H9 (cell line): ENCODE results near the gene BPIFB1. TPM values are rescaled to one million over a fixed set of nuclear protein-coding genes. Genes with fewer than 3 reads are reported as not detected.

Experiments
- DNase-seq: peaks from one replicate; pipeline ENCODE4 v3.0.0-alpha.2; 2017
- H2AFZ ChIP-seq: one replicate; pipeline ENCODE4 v1.6.1; 2013; ENCODE audit warnings: mild to moderate bottlenecking, low read length, control low read depth, moderate library complexity
- H2AK5ac ChIP-seq: 2 replicates; pipeline ENCODE4 v1.6.1; 2013; ENCODE audit warnings: low read length, control low read depth, mixed read lengths; ENCODE audit not compliant: insufficient read length
- H2BK120ac ChIP-seq: one replicate; pipeline ENCODE4 v1.6.1; 2013; ENCODE audit warnings: low read depth, mild to moderate bottlenecking, low read length, control low read depth, inconsistent platforms; ENCODE audit not compliant: poor library complexity, severe bottlenecking
- H2BK12ac ChIP-seq: 2 replicates; pipeline ENCODE4 v1.6.1; 2013; ENCODE audit warnings: low read length, control low read depth, mixed read lengths, low read depth; ENCODE audit not compliant: insufficient read length
- H2BK15ac ChIP-seq: 2 replicates; pipeline ENCODE4 v1.6.1; 2013; ENCODE audit warnings: low read depth, low read length, control low read depth
- H2BK20ac ChIP-seq: one replicate; pipeline ENCODE4 v1.6.1; 2013; ENCODE audit warnings: low read depth, mild to moderate bottlenecking, low read length, control low read depth, inconsistent platforms; ENCODE audit not compliant: poor library complexity, severe bottlenecking
- H2BK5ac ChIP-seq: 2 replicates; pipeline ENCODE4 v1.6.1; 2013; ENCODE audit warnings: low read length, control low read depth, mixed read lengths; ENCODE audit not compliant: insufficient read length
- H3K14ac ChIP-seq: 2 replicates; pipeline ENCODE4 v1.6.1; 2013; ENCODE audit warnings: low read length, control low read depth; ENCODE audit not compliant: insufficient read depth
- H3K18ac ChIP-seq: 2 replicates; pipeline ENCODE4 v1.6.1; 2013; ENCODE audit warnings: low read depth, mild to moderate bottlenecking, mixed read lengths, low read length, control low read depth; ENCODE audit not compliant: insufficient read length
- H3K23ac ChIP-seq: 2 replicates; pipeline ENCODE4 v1.6.1; 2013; ENCODE audit warnings: low read length, control low read depth, mixed read lengths, low read depth; ENCODE audit not compliant: insufficient read length
- H3K23me2 ChIP-seq: 2 replicates; pipeline ENCODE4 v1.6.1; 2013; ENCODE audit warnings: low read depth, mild to moderate bottlenecking, mixed read lengths, low read length, control low read depth; ENCODE audit not compliant: insufficient read length, poor library complexity, severe bottlenecking
- H3K27ac ChIP-seq: 2 replicates; pipeline ENCODE4 v1.5.1; 2013; ENCODE audit warnings: low read length, control low read depth, mixed read lengths, low read depth; ENCODE audit not compliant: insufficient read length
- H3K27me3 ChIP-seq: 2 replicates; pipeline ENCODE4 v1.6.1; 2013; ENCODE audit warnings: low read length, control low read depth, inconsistent platforms; ENCODE audit not compliant: insufficient read depth
- H3K4ac ChIP-seq: 2 replicates; pipeline ENCODE4 v1.6.1; 2013; ENCODE audit warnings: low read depth, mild to moderate bottlenecking, control low read depth, inconsistent platforms, low read length, moderate library complexity
- H3K4me1 ChIP-seq: 2 replicates; pipeline ENCODE4 v1.6.1; 2013; ENCODE audit warnings: low read length, control low read depth, inconsistent platforms; ENCODE audit not compliant: insufficient read depth
- H3K4me2 ChIP-seq: 2 replicates; pipeline ENCODE4 v1.6.1; 2013; ENCODE audit warnings: low read length, control low read depth, mixed read lengths; ENCODE audit not compliant: insufficient read length, insufficient read depth
- H3K56ac ChIP-seq: 2 replicates; pipeline ENCODE4 v1.6.1; 2013; ENCODE audit warnings: low read depth, mild to moderate bottlenecking, mixed read lengths, low read length, control low read depth; ENCODE audit not compliant: insufficient read length
- H3K79me1 ChIP-seq: 2 replicates; pipeline ENCODE4 v1.6.1; 2013; ENCODE audit warnings: low read depth, mild to moderate bottlenecking, moderate library complexity, low read length, control low read depth, inconsistent platforms; ENCODE audit not compliant: insufficient read depth, poor library complexity, severe bottlenecking
- H3K79me2 ChIP-seq: 2 replicates; pipeline ENCODE4 v1.6.1; 2013; ENCODE audit warnings: low read length, control low read depth, inconsistent platforms; ENCODE audit not compliant: insufficient read depth
- H3K9ac ChIP-seq: 2 replicates; pipeline ENCODE4 v1.6.1; 2013; ENCODE audit warnings: low read length, control low read depth, mixed read lengths; ENCODE audit not compliant: insufficient read length; ENCODE audit errors: extremely low read depth
- H3K9me3 ChIP-seq: one replicate; pipeline ENCODE4 v1.6.1; 2013; ENCODE audit warnings: low read depth, low read length, inconsistent platforms; ENCODE audit not compliant: control insufficient read depth
- H3T11ph ChIP-seq: one replicate; pipeline ENCODE4 v1.6.1; 2013; ENCODE audit warnings: mild to moderate bottlenecking, low read length, control low read depth, inconsistent platforms
- H4K20me1 ChIP-seq: one replicate; pipeline ENCODE4 v1.6.1; 2013; ENCODE audit not compliant: control insufficient read depth, insufficient read length, insufficient read depth
- H4K5ac ChIP-seq: 2 replicates; pipeline ENCODE4 v1.6.1; 2013; ENCODE audit warnings: low read depth, mild to moderate bottlenecking, mixed read lengths, low read length, control low read depth; ENCODE audit not compliant: insufficient read length
- H4K8ac ChIP-seq: replicated peaks from 2 replicates; pipeline ENCODE4 v1.6.1; 2013; ENCODE audit warnings: low read length, control low read depth, mixed read lengths, low read depth; ENCODE audit not compliant: insufficient read length
- H4K91ac ChIP-seq: 2 replicates; pipeline ENCODE4 v1.6.1; 2013; ENCODE audit warnings: low read depth, mild to moderate bottlenecking, moderate library complexity, mixed read lengths, low read length, control low read depth; ENCODE audit not compliant: insufficient read length
- H3K27ac Mint-ChIP-seq, 3 experiments: 2 replicates in 2 of 3; 3 replicates in 1 of 3; pipeline ENCODE4 v1.8.0; 2020 to 2021; ENCODE audit warnings: mixed read lengths in 3 of 3, mild to moderate bottlenecking in 1 of 3, moderate library complexity in 1 of 3
- H3K27me3 Mint-ChIP-seq: 2 replicates; pipeline ENCODE4 v1.8.0; 2021; ENCODE audit warnings: low read depth, mild to moderate bottlenecking, moderate library complexity, mixed read lengths
- H3K36me3 Mint-ChIP-seq, 3 experiments: 2 replicates in 2 of 3; 3 replicates in 1 of 3; pipeline ENCODE4 v1.8.0; 2020 to 2021; ENCODE audit warnings: low read depth in 3 of 3, mixed read lengths in 3 of 3; ENCODE audit not compliant: insufficient read depth in 1 of 3
- H3K4me1 Mint-ChIP-seq, 2 experiments: 2 replicates each; pipeline ENCODE4 v1.8.0; 2020; ENCODE audit warnings: mixed read lengths in 2 of 2
- H3K4me3 Mint-ChIP-seq, 2 experiments: 2 replicates in 1 of 2; 3 replicates in 1 of 2; pipeline ENCODE4 v1.8.0; 2020 to 2021; ENCODE audit warnings: mild to moderate bottlenecking in 2 of 2, mixed read lengths in 2 of 2, moderate library complexity in 1 of 2
- H3K9me3 Mint-ChIP-seq, 2 experiments: 2 replicates in 1 of 2; 3 replicates in 1 of 2; pipeline ENCODE4 v1.8.0; 2020; ENCODE audit warnings: mild to moderate bottlenecking in 2 of 2, mixed read lengths in 2 of 2, moderate library complexity in 1 of 2
- WGBS: extraction: QIAGEN DNeasy Blood & Tissue Kit; methylation state at CpG from one replicate; pipeline ENCODE4 v1.1.7; 2013; ENCODE audit warnings: missing lambda C conversion rate, low lambda C conversion rate, mixed read lengths; ENCODE audit not compliant: insufficient read length; ENCODE audit errors: extremely low coverage; 5-methylcytosine and 5-hydroxymethylcytosine counted together
- total RNA-seq: library from RNA; stranded (reverse); gene quantifications from 2 replicates; pipeline ENCODE4 v1.2.1, GENCODE V29; 2021
- TF ChIP-seq, protein P1 (sequence below): fragments of 200-600 bp; sonication (generic); conservative IDR thresholded peaks from 3 replicates; pipeline ENCODE4 v1.8.0; 2021; ENCODE audit warnings: antibody characterized with exemption, mild to moderate bottlenecking

BPIFB1 gene
- total RNA-seq, 1 experiment from 2014 or later, result not detected

DNA sequence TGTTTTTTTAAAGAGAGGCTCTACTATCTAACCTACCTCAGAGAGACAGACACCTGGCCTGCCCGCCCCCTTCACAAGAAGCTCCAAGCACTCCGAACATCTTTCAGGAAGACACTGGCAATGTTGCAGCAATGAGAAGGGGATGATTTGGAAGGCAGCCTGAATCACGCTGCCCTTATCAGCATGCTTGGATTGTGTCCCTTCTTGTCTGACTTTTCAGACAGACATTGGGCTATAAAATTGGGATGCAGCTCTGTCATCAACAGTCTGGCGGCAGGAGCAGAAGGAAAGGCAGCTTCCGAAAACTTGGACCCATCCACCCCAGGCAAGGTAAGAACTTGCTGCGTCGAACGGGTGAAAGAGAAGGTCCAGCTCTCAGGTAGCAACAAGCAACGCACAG is 62.3 kb downstream of the BPIFB1 start:
- Histone ChIP-seq H3K9ac (no peak overlapping the region), H3K4ac (no peak overlapping the region), H3K56ac (no peak overlapping the region), H4K8ac (no peak overlapping the region), H3K79me2 (no peaks in the 10 kb centered on the region), H2BK120ac (no peak overlapping the region), H3K9me3 (no peaks in the 10 kb centered on the region), H3K4me1 (no peaks in the 10 kb centered on the region), H4K5ac (no peak overlapping the region), H3T11ph (no peak overlapping the region), H2BK5ac (no peak overlapping the region), H4K91ac (no peak overlapping the region), H2BK15ac (no peak overlapping the region), H3K23ac (no peak overlapping the region), H3K27me3 (no peaks in the 10 kb centered on the region; the same call in 1 of the 2 replicates), H3K4me2 (no peak overlapping the region), H3K27ac (no peak overlapping the region), H3K14ac (no peak overlapping the region), H2BK20ac (no peak overlapping the region), H2AFZ (no peak overlapping the region), H4K20me1 (no peaks in the 10 kb centered on the region), H2BK12ac (no peak overlapping the region), H3K18ac (no peak overlapping the region), H3K23me2 (no peaks in the 10 kb centered on the region), H2AK5ac (no peak overlapping the region), H3K79me1 (no peaks in the 10 kb centered on the region)
- WGBS, result no CpG with 5 or more reads among the region's 9 CpGs
- H3K4me1 Mint-ChIP-seq, result peaks cover 18% of the 10 kb centered on the region in 2 experiments
- no peaks in the 10 kb centered on the region for H3K27me3 Mint-ChIP-seq
- peaks cover 3 to 14% (median 8%) of the 10 kb centered on the region in 3 experiments; a peak in 4 of 7 replicates for H3K36me3 Mint-ChIP-seq
- H3K4me3 Mint-ChIP-seq, result no peak overlapping the region
- no peaks in the 10 kb centered on the region for H3K9me3 Mint-ChIP-seq
- no peak for DNase-seq
- no peak overlapping the region for H3K27ac Mint-ChIP-seq
- TF ChIP-seq, protein P1, sequence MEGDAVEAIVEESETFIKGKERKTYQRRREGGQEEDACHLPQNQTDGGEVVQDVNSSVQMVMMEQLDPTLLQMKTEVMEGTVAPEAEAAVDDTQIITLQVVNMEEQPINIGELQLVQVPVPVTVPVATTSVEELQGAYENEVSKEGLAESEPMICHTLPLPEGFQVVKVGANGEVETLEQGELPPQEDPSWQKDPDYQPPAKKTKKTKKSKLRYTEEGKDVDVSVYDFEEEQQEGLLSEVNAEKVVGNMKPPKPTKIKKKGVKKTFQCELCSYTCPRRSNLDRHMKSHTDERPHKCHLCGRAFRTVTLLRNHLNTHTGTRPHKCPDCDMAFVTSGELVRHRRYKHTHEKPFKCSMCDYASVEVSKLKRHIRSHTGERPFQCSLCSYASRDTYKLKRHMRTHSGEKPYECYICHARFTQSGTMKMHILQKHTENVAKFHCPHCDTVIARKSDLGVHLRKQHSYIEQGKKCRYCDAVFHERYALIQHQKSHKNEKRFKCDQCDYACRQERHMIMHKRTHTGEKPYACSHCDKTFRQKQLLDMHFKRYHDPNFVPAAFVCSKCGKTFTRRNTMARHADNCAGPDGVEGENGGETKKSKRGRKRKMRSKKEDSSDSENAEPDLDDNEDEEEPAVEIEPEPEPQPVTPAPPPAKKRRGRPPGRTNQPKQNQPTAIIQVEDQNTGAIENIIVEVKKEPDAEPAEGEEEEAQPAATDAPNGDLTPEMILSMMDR, result no peak
